CD14-positive monocyte (primary cell): Measurements from ENCODE around the gene LRBA. TPM values are rescaled to one million over a fixed set of nuclear protein-coding genes. Genes with fewer than 3 reads are reported as not detected.
A peak's percentile ranks its signal among the peaks of the same experiment; 100 is the strongest.
"Not testable (repeated sequence)": the region's sequence is repeated elsewhere in the genome, so short reads cannot be mapped to it uniquely, and the experiment has no call there.

Experiments
- DNase-seq, 3 donors: peaks; one replicate each; pipeline ENCODE4 v3.0.0-alpha.2; 2011 to 2022
- H2AFZ ChIP-seq: 2 replicates; pipeline ENCODE4 v1.6.0; 2012; ENCODE audit warnings: mild to moderate bottlenecking, low read depth, low read length, inconsistent platforms; ENCODE audit not compliant: insufficient read depth, poor library complexity, severe bottlenecking
- H3K27ac ChIP-seq, 2 donors: 1 replicate in 1 of 2; 2 replicates in 1 of 2; pipeline ENCODE4 v1.5.1; 2012 to 2013; ENCODE audit warnings: low read length in 2 of 2, control low read depth in 1 of 2, inconsistent platforms in 1 of 2, low read depth in 1 of 2, mild to moderate bottlenecking in 1 of 2
- H3K27me3 ChIP-seq, 2 donors: one replicate each; pipeline versions ENCODE4 v1.6.0 to v1.6.1; 2011 to 2013; ENCODE audit warnings: low read length in 2 of 2; ENCODE audit not compliant: control insufficient read depth in 2 of 2, insufficient read depth in 2 of 2
- H3K36me3 ChIP-seq, 2 donors: replicated peaks in 1 of 2; 1 replicate in 1 of 2; 2 replicates in 1 of 2; pipeline versions ENCODE4 v1.5.1 to v1.6.1; 2012 to 2013; ENCODE audit warnings: low read length in 2 of 2, control low read depth in 1 of 2, inconsistent platforms in 1 of 2, mild to moderate bottlenecking in 1 of 2; ENCODE audit not compliant: insufficient read depth in 2 of 2, control insufficient read depth in 1 of 2
- H3K4me1 ChIP-seq, 2 donors: 1 replicate in 1 of 2; 2 replicates in 1 of 2; pipeline versions ENCODE4 v1.5.1 to v1.6.1; 2012 to 2013; ENCODE audit warnings: low read length in 2 of 2, control low read depth in 1 of 2, inconsistent platforms in 1 of 2, mild to moderate bottlenecking in 1 of 2, moderate library complexity in 1 of 2; ENCODE audit not compliant: insufficient read depth in 2 of 2, control insufficient read depth in 1 of 2
- H3K4me2 ChIP-seq: replicated peaks from 2 replicates; pipeline ENCODE3; 2012; ENCODE audit warnings: low read length, moderate library complexity, mild to moderate bottlenecking; ENCODE audit not compliant: poor library complexity, severe bottlenecking; ENCODE audit errors: extremely low read depth
- H3K4me3 ChIP-seq, 3 experiments: fragments of 200-600 bp in 1 of 3; sonication (generic) in 1 of 3; replicated peaks in 1 of 3; 1 replicate in 2 of 3; 2 replicates in 1 of 3; pipeline ENCODE4 v1.5.1; 2011 to 2013; ENCODE audit warnings: low read length in 3 of 3, mild to moderate bottlenecking in 3 of 3, control low read depth in 2 of 3, low read depth in 2 of 3, inconsistent platforms in 1 of 3, moderate library complexity in 1 of 3
- H3K79me2 ChIP-seq: 2 replicates; pipeline ENCODE4 v1.6.0; 2012; ENCODE audit warnings: mild to moderate bottlenecking, control low read depth, inconsistent platforms, low read length, moderate library complexity; ENCODE audit not compliant: insufficient read depth
- H3K9ac ChIP-seq: 2 replicates; pipeline ENCODE4 v1.6.0; 2017; ENCODE audit warnings: low read length, mild to moderate bottlenecking; ENCODE audit not compliant: insufficient read depth, poor library complexity, severe bottlenecking
- H3K9me3 ChIP-seq, 2 donors: replicated peaks in 1 of 2; 1 replicate in 1 of 2; 2 replicates in 1 of 2; pipeline versions ENCODE4 v1.5.1 to v1.6.1; 2012 to 2013; ENCODE audit warnings: low read length in 2 of 2, control low read depth in 1 of 2; ENCODE audit not compliant: control insufficient read depth in 1 of 2, insufficient read depth in 1 of 2
- H4K20me1 ChIP-seq: 2 replicates; pipeline ENCODE4 v1.6.0; 2012; ENCODE audit warnings: mild to moderate bottlenecking, low read length, control low read depth, moderate library complexity; ENCODE audit not compliant: insufficient read depth
- H3K27ac Mint-ChIP-seq, 7 donors: one replicate each; pipeline ENCODE4 v1.8.0; 2020; ENCODE audit warnings: mild to moderate bottlenecking in 7 of 7, mixed read lengths in 7 of 7, moderate library complexity in 6 of 7, inconsistent platforms in 2 of 7
- H3K27me3 Mint-ChIP-seq, 3 donors: one replicate each; pipeline ENCODE4 v1.8.0; 2021 to 2022; ENCODE audit warnings: low read depth in 3 of 3, mild to moderate bottlenecking in 3 of 3, mixed read lengths in 3 of 3, moderate library complexity in 3 of 3, inconsistent platforms in 1 of 3
- H3K36me3 Mint-ChIP-seq, 2 donors: one replicate each; pipeline ENCODE4 v1.8.0; 2020; ENCODE audit warnings: mixed read lengths in 2 of 2, inconsistent platforms in 1 of 2, mild to moderate bottlenecking in 1 of 2
- H3K4me1 Mint-ChIP-seq: one replicate; pipeline ENCODE4 v1.8.0; 2020; ENCODE audit warnings: mild to moderate bottlenecking, mixed read lengths
- H3K4me3 Mint-ChIP-seq, 2 donors: one replicate each; pipeline ENCODE4 v1.8.0; 2020; ENCODE audit warnings: mild to moderate bottlenecking in 2 of 2, mixed read lengths in 2 of 2, moderate library complexity in 1 of 2
- H3K9me3 Mint-ChIP-seq, 7 donors: one replicate each; pipeline ENCODE4 v1.8.0; 2020 to 2022; ENCODE audit warnings: mixed read lengths in 7 of 7, mild to moderate bottlenecking in 6 of 7, moderate library complexity in 6 of 7, inconsistent platforms in 2 of 7
- CTCF ChIP-seq: fragments of 200-600 bp; IDR thresholded peaks from one replicate; pipeline ENCODE4 v1.8.0; 2022; ENCODE audit warnings: antibody characterized with exemption, mild to moderate bottlenecking
- WGBS: methylation state at CpG from one replicate; pipeline ENCODE4 v1.1.5; 2013; ENCODE audit warnings: missing lambda C conversion rate; ENCODE audit not compliant: insufficient coverage; 5-methylcytosine and 5-hydroxymethylcytosine counted together
- intact Hi-C, 2 donors: fragments of 100-400 bp; cut with micrococcal nuclease; formaldehyde crosslinking; loops; one replicate each; pipeline versions ENCODE4 v1.15.0 to v1.15.1; 2023
- polyA plus RNA-seq, 3 donors: library from polyadenylated mRNA; depleted of rRNA in 1 of 3; unstranded in 2 of 3; stranded (reverse) in 1 of 3; fragments of 300-500 nt in 2 of 3; fragments of >200 nt in 1 of 3; fragmentation: Illumina TruSeq in 2 of 3; gene quantifications; 1 replicate in 2 of 3; 2 replicates in 1 of 3; pipeline ENCODE4 v1.2.3, GENCODE V29; 2012 to 2021

Gene LRBA
- polyA plus RNA-seq, 3 donors, result 1.5 to 5.5 (median 4.4) TPM

- Histone ChIP-seq H3K4me1 (no peaks in the 10 kb centered on the region), H3K27me3 (no peaks in the 10 kb centered on the region), H2AFZ (no peak overlapping the region), H3K9ac (no peak overlapping the region), H3K9me3 (no peaks in the 10 kb centered on the region), H3K27ac (no peak overlapping the region), H3K36me3 (no peaks in the 10 kb centered on the region), H3K79me2 (no peaks in the 10 kb centered on the region), H3K4me2 (no peak overlapping the region), H3K4me3 (no peak overlapping the region), H4K20me1 (no peaks in the 10 kb centered on the region)
- no peak for TF ChIP-seq CTCF
- intact Hi-C loops, result no loop called here
- no peaks in the 10 kb centered on the region for H3K27me3 Mint-ChIP-seq
- no peak overlapping the region for H3K4me3 Mint-ChIP-seq
- WGBS, result 60% methylated on average over 1 of the region's 1 CpG
- no peaks in the 10 kb centered on the region for H3K4me1 Mint-ChIP-seq
- H3K27ac Mint-ChIP-seq, result peak overlapping the region in 1 of 7 donors; percentile 7
- no peak for DNase-seq
- peaks cover 0 to 2% (median 0%) of the 10 kb centered on the region in 7 donors for H3K9me3 Mint-ChIP-seq
- peaks cover 0 to 3% of the 10 kb centered on the region in 2 donors for H3K36me3 Mint-ChIP-seq
Measured at GRCh38 chr4:150662686-150663085, 352.4 kb downstream of the LRBA start.

GRCh38 chr4:150661551-150661950 lies 353.5 kb downstream of the LRBA start:
- H2AFZ ChIP-seq, H4K20me1 ChIP-seq, H3K4me3 ChIP-seq, H3K27ac Mint-ChIP-seq, DNase-seq, H3K27ac ChIP-seq, intact Hi-C loops, H3K9me3 ChIP-seq, H3K4me1 Mint-ChIP-seq, H3K4me2 ChIP-seq, H3K27me3 ChIP-seq, H3K9me3 Mint-ChIP-seq, H3K36me3 Mint-ChIP-seq, H3K4me1 ChIP-seq, H3K4me3 Mint-ChIP-seq, H3K9ac ChIP-seq, H3K36me3 ChIP-seq, H3K27me3 Mint-ChIP-seq, H3K79me2 ChIP-seq: not testable (repeated sequence)
- WGBS, result 100% methylated on average over 2 of the region's 6 CpGs

GRCh38 chr4:150658258-150658657 lies 356.8 kb downstream of the LRBA start:
- H3K36me3 ChIP-seq, H3K4me3 Mint-ChIP-seq, H3K27me3 Mint-ChIP-seq, H3K27ac ChIP-seq, H3K4me2 ChIP-seq, H3K27me3 ChIP-seq, H3K9ac ChIP-seq, H3K4me1 Mint-ChIP-seq, H3K79me2 ChIP-seq, H3K27ac Mint-ChIP-seq, H4K20me1 ChIP-seq, H3K36me3 Mint-ChIP-seq, H3K4me3 ChIP-seq, H2AFZ ChIP-seq, H3K9me3 ChIP-seq, DNase-seq, H3K9me3 Mint-ChIP-seq, intact Hi-C loops, H3K4me1 ChIP-seq: not testable (repeated sequence)
- WGBS, result no CpG with 5 or more reads among the region's 1 CpG
